GM19372 (cell line): Measurements from ENCODE around the gene MYOF.
"Not testable (repeated sequence)": the region's sequence is repeated elsewhere in the genome, so short reads cannot be mapped to it uniquely, and the experiment has no call there.

Source experiments
- ATAC-seq: cut with Tn5 transposase; IDR thresholded peaks from one replicate; pipeline ENCODE4 v1.9.1; 2021; ENCODE audit warnings: mild to moderate bottlenecking, low read depth, moderate library complexity; ENCODE audit not compliant: unreplicated experiment

Gene MYOF

DNA sequence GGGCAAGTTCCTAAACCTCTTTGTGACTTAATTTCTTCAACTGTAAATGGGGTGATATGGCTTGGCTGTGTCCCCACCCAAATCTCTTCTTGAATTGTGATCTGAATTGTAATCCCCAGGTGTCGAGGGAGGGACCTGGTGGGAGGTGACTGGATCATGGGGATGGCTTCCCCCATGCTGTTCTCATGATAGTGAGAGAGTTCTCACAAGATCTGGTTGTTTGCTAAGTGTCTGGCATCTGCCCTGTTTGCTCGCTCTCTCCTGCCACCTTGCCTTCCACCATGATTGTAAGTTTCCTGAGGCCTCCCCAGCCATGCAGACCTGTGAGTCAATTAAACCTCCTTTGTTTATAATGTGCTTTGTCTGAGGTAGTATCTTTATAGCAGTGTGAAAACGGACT lies 177.0 kb downstream of the MYOF start:
- ATAC-seq, result no peak

DNA sequence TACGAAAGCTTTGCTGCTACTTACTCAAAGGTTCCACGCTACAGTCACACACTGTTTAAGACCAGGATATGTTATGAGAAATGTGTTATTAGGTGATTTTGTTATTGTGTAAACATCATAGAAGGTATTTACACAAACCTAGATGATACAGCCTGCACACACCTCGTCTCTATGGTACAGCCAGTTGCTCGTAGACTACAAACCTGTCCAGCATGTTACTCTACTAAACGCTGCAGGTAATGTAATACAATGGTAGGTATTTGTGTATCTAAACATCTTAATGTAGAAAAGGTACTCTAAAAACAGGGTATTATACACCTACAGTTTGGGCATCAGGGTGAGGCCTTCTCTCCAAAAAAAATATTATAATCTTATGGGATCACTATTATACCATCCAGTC lies 181.2 kb downstream of the MYOF start:
- ATAC-seq, result no peak

DNA sequence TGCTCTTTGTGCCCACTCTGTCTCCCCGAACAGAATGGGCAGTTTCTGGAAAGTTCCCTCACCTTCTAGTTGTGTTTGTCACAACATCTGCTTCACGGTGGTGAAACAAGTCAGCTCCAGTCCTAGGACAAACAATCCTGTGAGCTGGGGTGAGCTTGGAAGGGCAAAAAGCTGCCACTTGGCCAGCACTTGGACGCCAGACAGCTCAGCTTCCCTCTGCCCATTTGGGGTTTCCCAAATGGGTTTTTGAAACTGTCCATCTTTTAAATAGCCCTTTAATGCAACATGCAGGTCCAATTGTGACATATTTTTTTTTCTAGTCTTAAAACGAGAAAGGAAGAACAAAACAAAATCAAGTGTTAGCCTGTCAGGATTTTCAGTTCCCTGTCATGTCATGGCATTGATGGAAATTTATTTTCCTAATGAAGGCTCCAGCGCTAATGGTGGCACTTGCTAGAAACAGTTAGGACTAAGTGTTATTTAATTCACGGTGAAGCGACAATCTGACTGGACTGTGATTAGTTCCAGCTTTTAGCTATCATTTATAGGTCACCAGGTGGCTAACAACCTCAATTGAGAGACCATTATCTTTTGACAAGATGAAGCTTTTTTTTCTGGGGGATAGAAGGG lies 181.7 kb downstream of the MYOF start:
- ATAC-seq, result no peak

DNA sequence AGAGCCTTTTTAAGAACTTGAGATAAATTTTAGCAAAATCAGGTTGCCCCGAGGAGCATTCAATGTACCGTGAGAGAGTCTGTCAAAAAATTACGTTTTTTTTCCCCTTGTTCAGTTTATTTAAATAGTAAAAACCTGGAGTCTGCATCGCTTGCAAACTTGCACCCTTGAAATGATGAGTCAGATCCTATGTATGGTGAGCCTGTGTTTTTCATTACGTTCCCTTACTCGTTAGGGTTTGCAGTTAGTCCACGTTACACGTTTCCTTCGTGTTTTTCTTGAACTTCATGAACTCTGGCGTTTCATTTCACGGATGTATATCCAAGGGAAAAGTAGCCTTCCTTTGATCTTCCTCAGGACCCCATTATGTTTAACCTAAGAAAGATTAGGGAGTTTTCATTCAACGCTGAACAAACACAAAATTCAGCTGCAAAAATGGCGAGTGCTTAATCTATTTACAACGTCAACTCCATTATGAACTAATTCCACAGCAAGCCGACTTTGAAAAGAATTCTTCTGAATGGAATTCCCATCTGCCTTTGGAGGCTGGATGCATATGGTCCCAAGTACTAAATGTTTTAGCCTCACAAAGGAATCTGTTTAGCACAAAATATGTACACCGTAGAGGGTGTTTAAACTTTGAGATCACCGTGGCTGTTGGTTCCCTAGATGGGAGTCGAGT lies 182.4 kb downstream of the MYOF start:
- no peak for ATAC-seq

DNA sequence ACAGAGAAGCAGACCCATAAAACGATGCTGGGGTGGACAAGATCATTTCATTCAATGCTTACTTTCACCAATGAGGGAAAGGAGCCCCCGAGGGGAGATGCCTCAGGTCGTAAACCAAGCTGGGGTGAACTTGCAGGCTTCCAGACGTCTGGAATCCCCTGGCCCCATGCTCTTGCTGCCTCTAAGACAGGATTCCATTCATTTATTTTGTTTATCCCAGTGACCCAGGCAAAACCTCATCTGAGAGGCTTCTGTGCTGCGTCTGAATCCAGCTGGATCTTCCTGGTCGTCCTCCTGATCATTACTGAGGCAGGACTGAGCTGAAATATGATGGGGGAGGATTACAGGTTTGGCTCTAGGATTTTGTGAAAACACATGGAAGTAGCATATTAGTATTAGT lies 182.9 kb downstream of the MYOF start:
- no peak for ATAC-seq

DNA sequence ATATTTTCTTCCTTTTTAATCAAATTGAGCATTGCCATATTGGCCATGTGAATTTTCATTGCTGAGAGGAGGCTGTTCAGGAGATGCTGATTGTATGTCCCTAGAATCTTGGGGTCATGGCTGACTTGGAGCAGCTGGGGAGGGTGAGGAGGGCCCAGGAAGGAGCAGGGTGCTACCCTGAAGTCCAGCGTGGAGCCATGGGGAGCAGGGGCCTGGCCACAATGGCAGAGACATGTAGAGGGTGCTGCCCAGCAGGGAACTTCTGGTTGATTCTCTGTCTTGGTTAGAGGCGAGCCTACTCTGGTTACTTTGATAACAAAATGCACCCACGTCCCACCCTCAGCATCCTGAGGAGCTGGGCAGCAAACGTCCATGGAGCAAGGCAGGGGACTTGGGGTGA lies 186.0 kb downstream of the MYOF start:
- ATAC-seq, result no peak

DNA sequence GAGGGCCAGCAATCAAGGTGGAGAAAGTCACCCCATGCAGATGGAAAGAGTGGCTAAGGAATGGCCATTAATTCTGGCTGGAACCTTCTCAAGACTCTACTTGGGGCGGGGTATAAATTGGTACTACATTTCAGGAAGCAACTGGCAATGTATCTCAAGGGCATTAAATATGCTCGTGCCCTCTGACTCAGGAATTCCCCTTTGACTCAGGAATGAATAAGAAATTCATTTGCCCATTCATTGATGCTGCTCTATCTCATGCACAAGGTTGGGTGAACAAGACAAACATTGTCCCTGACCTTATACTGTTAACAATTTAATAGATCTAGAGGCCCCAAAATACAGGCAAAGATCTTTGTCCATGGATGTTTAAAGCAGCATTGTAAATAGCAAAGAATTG lies 188.1 kb downstream of the MYOF start:
- no peak for ATAC-seq

DNA sequence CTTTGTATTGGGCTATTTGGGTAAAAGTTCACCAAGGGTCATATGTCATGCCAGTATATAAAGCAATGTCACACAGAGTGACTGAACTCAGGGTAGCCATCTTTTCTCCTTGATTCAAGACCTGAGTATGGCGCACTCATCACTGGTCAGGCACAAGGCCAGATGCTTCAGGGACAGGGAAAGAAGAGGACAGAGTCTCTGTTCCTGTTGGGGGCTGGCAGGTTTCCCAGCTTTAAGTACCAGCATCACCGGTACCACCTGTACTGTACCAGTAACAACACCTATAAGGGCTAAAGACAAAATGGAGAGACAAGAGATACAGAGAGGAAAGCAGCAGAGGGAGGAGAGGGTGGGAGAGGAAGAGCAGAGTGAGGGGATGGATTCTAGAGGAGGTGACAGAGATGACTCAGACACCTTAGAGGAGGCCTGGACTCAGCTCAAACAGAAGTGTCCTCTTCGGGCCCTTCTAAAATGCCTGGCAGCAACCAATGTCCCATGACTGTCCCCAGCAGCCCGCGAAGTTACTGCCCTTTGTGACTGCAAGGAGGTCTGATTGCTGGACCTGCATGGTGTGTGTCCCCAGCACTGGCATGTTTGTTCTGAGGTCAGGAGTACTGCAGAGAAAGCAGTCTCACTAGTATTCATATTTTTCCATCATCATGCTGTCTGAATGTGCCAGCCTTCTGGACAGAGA lies 191.3 kb downstream of the MYOF start:
- ATAC-seq, result no peak

DNA sequence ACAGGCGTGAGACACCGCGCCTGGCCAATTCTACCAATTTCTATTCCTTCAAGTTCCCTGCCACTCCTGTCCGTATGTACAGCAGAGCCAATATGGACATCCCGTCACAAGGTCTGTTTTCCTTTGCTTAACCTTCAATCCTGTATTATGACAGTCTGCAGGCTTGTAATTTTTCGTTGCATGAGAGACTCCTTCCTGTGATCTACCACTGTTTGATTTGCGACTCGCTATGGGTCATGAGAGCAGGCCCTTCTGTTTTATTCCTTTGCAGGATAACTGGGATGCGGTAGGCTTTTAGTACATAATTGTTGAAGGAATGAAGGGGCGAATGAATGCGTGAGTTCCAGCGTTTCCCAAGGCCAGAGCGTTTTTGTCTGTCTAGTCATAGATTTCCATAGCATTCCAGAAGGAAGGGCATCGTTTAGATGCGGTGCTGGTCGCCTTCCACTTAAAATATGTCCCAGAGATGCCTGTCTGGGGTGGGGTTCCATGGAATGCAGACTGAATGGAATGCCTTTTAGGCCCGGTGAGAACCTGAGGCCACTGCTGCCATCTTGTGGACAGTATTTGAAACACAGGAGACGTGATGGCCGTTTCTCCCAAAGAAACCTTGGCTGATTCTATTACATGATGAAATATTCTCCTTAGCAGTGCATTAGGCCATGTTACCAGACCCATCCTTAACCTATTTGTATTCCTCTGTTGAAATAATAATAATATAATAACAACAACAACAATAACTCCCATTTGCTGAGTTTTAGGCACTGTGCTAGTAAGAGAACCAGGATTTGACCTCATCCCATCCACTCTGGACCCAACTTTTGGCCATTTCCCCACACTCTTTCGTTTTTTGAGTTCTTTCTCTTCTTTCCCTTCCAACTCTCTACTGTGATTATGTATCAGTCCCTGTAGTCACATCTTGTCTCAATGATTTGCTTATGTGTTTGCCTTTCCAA lies 193.2 kb downstream of the MYOF start:
- ATAC-seq, result no peak

DNA sequence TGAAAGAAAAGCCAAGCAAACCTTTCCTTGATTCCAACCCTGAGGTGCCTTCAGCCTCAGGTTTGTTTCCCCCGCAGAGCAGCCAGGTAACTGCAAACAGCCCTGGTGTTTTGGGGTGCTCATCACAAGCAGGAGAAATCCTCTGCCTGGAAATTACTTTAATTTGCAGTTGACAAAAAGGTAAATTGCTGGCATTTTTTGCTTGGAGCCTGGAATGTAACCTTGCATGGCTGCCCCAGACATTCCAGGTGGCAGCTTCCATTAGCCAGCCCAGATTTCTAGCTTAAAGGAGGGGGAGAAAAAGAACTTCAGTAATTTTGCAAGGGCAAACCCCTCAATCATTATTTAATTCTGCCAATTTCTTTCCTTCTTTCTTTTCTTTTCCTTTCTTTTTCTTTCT lies 194.4 kb downstream of the MYOF start:
- no peak for ATAC-seq

DNA sequence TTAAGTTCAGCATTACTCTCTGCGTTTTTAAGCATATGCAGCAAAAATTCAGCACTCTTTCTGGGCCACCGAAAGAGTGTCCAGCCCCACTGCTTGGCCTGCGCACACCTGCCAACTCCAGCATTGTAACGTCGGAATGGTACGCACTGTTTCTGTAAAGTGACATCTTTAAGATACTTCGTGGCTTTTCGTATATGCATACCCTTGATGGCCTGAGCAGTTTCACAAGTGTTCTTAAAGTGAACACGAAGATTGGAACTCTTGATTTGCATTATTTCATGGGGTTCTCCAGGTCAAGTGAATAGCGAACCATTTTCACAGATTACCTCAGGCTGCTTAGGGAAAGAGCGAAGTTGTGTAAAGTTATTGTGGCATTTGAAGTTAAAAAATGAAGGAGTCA lies 197.9 kb downstream of the MYOF start:
- not testable (repeated sequence) for ATAC-seq

DNA sequence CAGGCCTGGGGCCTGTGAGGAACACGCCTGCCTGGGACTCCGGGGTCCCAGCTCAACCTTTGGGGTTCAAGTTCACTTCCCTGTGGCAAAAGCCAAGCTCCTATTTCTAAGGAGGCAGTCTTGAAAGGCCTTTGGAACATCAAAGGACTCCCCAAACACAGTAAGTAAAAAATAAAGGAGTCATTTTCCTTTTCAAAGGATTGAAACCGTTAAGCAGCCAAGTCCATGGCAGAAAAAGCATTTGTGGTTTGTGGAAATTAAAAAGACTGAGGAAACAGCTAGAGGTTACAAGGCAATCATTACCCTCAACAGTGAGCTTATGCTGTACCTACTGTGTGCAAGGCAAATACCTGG lies 200.8 kb downstream of the MYOF start:
- ATAC-seq, result no peak

DNA sequence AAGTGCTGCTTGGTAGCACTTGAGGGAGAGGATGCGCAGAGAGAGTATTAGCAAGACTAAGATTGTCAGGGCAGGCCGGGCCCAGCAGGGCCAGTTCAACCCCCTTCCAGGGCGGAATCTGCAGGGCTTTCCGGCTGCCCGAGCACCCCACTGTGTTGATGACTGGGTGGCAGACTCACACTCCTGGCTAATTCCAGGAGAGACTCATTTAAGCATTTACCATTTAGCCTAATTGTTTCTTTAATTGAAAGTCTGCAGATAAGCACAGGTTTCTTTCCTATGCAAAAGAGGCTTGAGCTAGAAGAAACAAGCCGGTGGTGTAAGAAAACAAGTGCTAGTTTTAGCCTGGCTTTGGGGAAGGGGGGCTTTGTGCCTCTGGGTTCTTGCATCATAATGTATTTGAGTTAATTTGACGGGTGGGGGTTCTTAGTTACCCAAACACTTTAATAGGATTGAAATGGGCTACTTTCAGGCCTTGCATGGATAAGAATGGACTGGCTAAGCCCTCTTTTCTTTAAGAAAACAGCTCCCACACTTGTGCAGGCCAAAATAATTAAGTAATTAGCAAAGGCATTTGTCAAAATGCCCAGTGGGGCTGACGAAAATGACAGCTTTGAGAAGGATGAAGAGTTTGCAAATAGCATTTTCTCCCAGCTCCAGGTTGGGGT lies 201.3 kb downstream of the MYOF start:
- ATAC-seq, result no peak

DNA sequence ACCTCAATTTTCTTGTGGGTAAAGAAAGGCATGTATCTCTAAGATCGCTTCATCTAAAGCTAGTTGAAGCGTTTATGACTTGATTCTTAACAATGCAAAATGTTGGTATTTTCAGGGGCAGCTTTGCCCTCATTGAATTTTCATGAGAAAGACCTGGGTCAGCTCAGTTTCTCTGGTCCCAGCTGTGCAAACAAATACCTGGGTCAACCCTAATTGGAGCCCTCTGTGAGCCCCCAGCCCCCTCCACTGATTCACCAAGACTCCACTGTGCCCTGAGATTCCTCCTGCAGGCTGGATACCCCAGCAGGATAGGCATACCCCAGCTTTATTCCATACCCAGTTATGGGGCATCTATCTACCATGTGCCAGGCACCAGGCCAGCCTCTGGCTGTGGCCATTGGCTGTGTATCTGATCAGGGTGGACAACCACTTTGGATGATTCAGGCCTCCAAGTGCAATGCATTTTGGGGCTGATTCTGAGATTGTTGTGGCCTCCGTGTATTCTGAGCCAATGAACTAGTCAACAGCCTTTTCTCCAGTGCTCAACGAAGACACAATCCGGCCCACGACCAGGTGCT lies 201.9 kb downstream of the MYOF start:
- ATAC-seq, result no peak

DNA sequence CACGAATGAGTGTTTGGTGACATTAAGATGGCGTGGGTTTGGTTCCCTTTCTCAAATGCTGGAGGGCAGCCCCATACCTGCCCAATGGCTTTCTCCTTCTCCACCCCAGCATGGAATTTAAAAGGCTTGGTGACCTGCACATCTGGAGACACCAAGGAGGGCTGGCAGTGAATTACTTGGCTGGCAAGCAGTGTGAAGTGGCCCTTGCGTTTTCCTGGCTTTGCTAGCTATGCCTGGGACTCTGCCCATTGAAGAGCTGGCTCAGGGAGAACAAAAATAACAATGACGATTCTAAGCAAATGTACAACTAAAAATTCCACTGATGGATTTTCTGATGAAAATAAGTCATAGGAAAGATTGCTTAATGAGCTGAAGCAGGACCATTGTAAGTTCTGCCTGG lies 204.8 kb downstream of the MYOF start:
- no peak for ATAC-seq

DNA sequence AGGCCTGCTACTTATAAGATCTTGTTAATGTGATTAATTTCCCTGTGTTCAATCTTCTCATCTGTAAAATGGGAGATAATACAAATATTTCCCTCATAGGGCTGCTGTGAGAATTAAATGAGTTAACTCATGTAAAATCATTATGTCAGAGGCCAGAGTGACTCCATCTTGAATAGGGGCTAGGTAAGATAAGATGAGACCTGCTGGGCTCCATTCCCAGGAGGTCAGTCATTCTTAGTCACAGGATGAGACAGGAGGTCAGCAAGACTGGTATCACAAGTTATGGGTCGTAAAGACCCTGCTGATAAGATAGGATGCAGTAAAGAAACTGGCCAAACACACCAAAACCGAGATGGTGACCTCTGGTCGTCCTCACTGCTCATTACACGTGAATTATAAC lies 207.7 kb downstream of the MYOF start:
- no peak for ATAC-seq

DNA sequence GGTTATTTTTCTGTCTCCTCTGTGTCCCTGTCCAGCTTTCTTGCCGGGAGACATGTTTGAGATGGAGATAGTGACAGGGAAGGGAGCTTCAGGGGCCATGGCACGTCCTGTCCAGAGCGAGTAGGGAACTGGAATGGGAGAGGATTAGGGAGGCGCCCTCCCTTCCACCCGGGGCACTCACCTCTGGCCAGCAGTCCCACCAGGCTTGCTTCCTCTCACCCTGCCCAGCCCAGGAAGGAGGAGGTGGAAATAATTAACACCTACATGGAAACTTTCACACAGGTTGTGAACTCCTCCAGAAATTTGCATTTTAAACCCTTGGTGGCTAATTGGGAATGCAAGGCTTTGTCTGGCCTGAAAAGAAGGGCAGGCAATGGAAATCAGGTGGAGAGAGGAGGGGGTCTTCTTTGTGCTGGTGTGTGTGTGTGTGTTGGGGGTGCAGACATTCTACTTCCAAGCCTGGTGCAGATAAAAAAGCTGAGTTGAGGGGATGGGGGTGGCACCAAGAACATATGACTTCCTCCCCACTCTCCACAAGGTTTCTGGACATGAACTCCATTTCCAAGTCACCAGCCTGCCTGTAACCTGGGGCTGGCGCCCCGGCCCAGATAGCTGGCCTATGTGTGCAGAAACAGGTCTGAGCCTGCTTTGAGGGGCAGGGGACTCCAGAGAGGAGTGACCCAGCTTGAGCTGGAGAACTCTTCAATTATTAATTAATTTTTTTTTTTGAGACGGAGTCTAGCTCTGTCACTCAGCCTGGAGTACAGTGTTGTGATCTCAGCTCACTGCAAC lies 209.1 kb downstream of the MYOF start:
- ATAC-seq, result no peak

DNA sequence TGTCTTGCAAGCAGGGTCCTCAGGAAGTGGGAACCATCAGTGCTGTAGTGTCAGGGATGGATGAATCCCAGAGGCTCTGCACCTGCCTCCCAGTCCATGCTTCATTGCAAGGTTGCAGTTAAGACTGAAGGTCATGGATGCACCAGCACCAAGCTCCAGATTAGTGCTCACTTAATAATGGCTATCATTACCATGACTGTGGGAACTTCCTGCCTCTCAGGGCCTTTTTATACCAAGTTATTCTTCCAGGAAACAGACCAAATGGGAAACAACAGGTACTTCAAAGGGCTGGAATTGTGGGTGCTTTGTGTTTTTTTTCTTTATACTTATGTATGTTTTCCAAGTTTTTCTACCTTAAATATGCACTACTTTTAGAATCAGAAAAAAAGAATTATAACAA lies 210.8 kb downstream of the MYOF start:
- ATAC-seq, result no peak

DNA sequence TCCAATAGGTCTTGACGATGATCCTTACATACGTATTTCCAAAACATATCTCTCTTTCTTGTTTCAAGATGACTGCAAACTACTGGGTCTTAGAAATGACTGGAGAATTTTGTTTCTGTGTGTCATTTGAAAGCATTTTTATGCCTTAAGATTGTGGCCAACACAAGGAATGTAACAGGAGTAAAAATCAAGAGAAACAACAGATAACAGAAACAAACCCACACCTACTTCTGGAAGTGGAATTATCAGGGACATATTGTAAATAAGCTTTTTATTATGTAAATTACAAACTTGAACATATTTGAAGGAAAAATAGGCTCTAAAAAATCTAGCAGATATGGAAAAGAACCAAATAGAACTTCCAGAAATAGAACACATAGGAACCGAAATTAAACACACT lies 212.9 kb downstream of the MYOF start:
- no peak for ATAC-seq
